PFSK-1 (cell line): ENCODE data around the gene EXOSC7.

Experiments used
- FOXP2 ChIP-seq: optimal IDR thresholded peaks from 2 replicates; pipeline ENCODE3; 2011; ENCODE audit warnings: borderline replicate concordance, control low read depth, inconsistent platforms; ENCODE audit not compliant: insufficient read depth; ENCODE audit errors: extremely low read length, extremely low read depth
- POLR2AphosphoS5 ChIP-seq: IDR thresholded peaks from 2 replicates; pipeline ENCODE4 v1.6.1; 2012; ENCODE audit warnings: low read depth, mild to moderate bottlenecking, control low read depth, low read length, moderate library complexity
- REST ChIP-seq, 2 experiments: IDR thresholded peaks; 2 replicates each; pipeline versions ENCODE4 v1.6.1 to v1.8.0; 2011 to 2012; ENCODE audit warnings: low read depth in 2 of 2, low read length in 2 of 2, control low read depth in 1 of 2, inconsistent platforms in 1 of 2, mild to moderate bottlenecking in 1 of 2, moderate library complexity in 1 of 2; ENCODE audit not compliant: insufficient read depth in 1 of 2
- SIN3A ChIP-seq: IDR thresholded peaks from 2 replicates; pipeline ENCODE4 v1.6.1; 2012; ENCODE audit warnings: mild to moderate bottlenecking, low read length, moderate library complexity, borderline replicate concordance; ENCODE audit not compliant: insufficient read depth
- TAF1 ChIP-seq: IDR thresholded peaks from 2 replicates; pipeline ENCODE4 v1.6.1; 2012; ENCODE audit warnings: low read length, control low read depth, borderline replicate concordance; ENCODE audit not compliant: insufficient read depth

EXOSC7 gene

DNA sequence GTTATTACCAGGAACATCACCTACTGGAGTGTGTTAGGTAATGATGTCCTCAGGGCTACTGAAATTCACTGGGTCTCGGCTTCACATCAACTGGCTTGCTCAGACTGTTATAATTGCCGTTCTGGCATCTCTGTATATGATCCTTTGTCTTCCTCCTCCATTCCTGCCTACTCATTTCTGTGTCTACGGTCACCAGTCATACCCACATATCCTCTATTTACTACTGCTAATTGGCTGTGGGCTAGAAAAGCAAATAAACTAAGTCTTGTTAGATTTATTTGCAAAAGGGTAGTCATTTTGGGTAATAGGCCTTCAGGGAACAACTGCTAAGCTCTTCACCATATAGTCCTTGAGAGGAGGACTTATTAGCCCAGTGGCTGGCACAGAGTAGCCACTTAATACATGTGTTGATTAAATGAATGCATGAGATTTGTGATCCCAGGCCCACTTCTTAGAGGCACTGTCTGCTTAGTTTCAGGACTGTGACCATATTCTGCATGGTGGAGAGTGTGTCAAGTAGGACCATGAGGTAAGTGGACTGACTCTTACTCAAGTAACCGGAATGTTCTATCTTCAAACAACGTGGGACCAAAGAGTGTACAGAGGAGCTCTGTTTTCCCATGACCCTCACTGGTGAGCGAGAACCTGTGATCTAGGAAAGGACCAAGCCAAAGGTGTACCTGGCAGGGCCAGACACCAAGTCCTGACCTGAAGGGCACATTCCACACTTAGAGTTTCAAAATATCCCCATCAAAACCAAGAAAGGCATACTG, 13.2 kb upstream of the EXOSC7 start:
- TF ChIP-seq REST (IDR thresholded peaks at IDR 0.05; ENCODE audit: insufficient read depth in 1 of 2, low read depth in 2 of 2, low read length in 2 of 2) (no peak), POLR2AphosphoS5 (no peak), TAF1 (no peak), FOXP2 (no peak), SIN3A (no peak)

DNA sequence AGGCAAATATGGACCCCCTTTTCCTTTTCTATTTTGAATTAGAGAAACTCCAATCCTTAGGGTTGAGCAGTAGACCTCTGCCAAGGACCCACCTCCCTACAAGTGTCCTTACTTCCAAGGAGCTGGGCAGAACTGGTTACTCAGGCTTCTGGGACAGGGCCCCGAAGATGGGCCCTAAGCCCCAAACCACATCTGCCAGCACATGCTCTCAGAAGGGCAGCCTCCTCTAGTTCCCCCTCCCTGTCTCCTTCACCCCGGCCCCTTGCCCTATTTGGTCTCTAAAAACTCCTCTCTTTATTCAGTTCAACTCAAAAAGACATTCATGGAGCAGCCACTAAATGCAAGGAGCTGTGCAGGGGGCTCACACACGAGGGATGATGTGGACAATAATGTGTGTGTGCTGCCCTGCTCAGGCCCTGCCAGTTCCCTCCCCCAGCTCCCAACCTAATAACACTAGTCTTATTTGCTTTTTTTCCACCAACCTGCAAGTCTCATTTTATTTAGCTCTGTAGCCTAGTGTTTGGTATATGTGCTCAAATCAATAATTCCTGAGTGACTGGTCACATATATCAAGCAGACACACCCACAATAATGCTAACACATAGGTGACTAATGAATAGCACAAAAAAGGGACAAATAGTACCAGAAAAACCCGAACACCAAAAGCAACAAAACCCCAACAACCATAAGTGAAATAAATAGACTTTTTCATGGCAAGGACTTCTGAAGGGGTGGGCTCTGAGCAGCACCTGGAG, 12.3 kb upstream of the EXOSC7 start:
- TF ChIP-seq SIN3A (no peak), REST (IDR thresholded peaks at IDR 0.05; ENCODE audit: insufficient read depth in 1 of 2, low read depth in 2 of 2, low read length in 2 of 2) (no peak), POLR2AphosphoS5 (no peak), TAF1 (no peak), FOXP2 (no peak)

GRCh38 chr3:44965165-44965564, 10.9 kb upstream of the EXOSC7 start:
- no peak for TF ChIP-seq POLR2AphosphoS5
- TF ChIP-seq FOXP2, result no peak
- no peak for TF ChIP-seq SIN3A
- no peak for TF ChIP-seq TAF1
- TF ChIP-seq REST (IDR thresholded peaks at IDR 0.05; ENCODE audit: insufficient read depth in 1 of 2, low read depth in 2 of 2, low read length in 2 of 2), result no peak

- TF ChIP-seq REST (IDR thresholded peaks at IDR 0.05; ENCODE audit: insufficient read depth in 1 of 2, low read depth in 2 of 2, low read length in 2 of 2) (no peak), SIN3A (no peak), POLR2AphosphoS5 (no peak)
These were observed 9.2 kb upstream of the EXOSC7 start for GRCh38 chr3:44966795-44967278.

GRCh38 chr3:44968447-44968858, 7.6 kb upstream of the EXOSC7 start:
- TF ChIP-seq FOXP2, result no peak
- TF ChIP-seq SIN3A, result no peak
- TF ChIP-seq TAF1, result no peak
- no peak for TF ChIP-seq POLR2AphosphoS5
- no peak for TF ChIP-seq REST (IDR thresholded peaks at IDR 0.05; ENCODE audit: insufficient read depth in 1 of 2, low read depth in 2 of 2, low read length in 2 of 2)
